ENCODE results near the gene CNR2.

CNR2 gene

DNA sequence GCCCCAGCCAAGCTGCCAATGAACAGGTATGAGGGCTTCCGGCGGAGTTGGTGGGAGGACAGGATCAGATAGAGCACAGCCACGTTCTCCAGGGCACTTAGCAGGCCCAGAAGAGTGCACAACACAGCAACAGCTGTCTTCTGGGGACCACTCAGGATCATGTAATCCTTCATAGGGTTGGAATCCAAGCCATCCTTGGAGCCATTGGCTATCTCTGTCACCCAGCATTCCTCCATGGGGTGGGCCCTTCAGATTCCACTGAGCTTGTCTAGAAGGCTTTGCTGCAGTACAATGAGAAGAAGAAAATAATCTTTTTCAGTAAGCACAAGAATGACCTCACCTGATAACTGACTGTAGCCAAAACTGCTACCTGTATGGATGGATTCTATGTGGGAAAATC, 37.8 kb downstream of the CNR2 start:
- TF ChIP-seq, protein P1, sequence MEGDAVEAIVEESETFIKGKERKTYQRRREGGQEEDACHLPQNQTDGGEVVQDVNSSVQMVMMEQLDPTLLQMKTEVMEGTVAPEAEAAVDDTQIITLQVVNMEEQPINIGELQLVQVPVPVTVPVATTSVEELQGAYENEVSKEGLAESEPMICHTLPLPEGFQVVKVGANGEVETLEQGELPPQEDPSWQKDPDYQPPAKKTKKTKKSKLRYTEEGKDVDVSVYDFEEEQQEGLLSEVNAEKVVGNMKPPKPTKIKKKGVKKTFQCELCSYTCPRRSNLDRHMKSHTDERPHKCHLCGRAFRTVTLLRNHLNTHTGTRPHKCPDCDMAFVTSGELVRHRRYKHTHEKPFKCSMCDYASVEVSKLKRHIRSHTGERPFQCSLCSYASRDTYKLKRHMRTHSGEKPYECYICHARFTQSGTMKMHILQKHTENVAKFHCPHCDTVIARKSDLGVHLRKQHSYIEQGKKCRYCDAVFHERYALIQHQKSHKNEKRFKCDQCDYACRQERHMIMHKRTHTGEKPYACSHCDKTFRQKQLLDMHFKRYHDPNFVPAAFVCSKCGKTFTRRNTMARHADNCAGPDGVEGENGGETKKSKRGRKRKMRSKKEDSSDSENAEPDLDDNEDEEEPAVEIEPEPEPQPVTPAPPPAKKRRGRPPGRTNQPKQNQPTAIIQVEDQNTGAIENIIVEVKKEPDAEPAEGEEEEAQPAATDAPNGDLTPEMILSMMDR (conservative IDR thresholded peaks at IDR 0.05) = no peak
- no peak for TF ChIP-seq ZFX (IDR thresholded peaks at IDR 0.05)
- no peak overlapping the region for H3K27ac ChIP-seq

DNA sequence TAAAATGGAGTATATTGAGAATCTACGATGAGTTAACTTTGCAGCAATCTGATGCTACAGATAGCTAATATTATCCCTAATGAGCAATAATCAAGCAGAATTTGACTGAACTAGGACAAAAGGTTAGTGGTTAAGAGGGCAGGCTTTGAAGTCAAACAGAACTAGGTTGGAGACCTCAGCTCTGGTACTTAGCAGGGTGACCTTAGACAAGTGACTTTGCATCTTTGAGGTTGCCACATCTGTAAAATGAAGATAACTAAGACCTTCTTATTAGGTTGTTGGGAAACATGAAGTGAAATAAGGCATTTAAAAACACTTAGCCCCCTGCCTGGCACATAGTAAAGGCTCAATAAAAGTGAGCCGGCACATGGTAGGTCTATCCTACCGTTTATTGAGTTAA, 40.7 kb downstream of the CNR2 start:
- TF ChIP-seq, protein P1 (conservative IDR thresholded peaks at IDR 0.05) = no peak
- no peak for TF ChIP-seq ZFX (IDR thresholded peaks at IDR 0.05)
- H3K27ac ChIP-seq = no peak overlapping the region

DNA sequence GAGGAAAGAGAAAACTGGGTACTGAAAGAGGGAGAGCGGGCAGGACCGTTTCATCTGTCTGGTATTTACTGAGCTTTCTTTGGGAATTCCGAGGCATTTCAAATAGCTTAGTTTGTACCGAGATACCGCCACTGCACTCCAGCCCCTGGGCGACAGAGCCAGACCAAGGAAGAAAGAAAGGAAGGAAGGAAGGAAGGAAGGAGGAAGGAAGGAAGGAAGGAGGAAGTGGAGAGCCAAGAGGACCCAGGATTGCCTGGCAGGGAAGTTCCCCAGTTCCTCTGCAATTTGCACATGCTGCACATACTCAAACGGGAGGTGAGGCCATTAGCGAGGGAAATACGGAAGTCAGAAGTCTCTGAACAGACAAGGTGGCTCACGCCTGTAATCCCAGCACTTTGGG, 44.1 kb downstream of the CNR2 start:
- no peak overlapping the region for H3K27ac ChIP-seq
- TF ChIP-seq, protein P1 (conservative IDR thresholded peaks at IDR 0.05) = no peak
- no peak for TF ChIP-seq ZFX (IDR thresholded peaks at IDR 0.05)

DNA sequence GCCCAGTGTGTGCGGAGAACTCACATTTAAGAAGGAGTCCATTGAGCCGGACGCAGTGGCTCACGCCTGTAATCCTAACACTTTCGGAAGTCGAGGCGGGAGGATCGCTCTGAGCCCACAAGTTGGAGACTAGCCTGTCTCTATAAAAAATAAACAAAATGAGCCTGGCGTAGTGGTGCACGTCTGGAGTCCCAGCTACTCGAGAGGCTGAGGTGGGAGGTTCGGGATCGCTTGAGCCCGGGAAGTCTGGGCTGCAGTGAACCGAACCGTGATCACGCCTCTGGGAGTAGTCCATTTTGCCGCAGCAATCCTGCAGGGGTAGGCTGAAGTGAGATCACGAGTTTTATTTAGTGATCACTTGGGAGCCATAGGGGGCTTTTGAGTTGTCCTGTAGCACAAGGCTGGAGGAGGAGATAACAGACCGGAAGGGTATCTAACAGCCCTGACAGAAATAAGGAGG, 44.6 kb downstream of the CNR2 start:
- TF ChIP-seq, protein P1 (conservative IDR thresholded peaks at IDR 0.05) = peak; percentile 61
- no peak for TF ChIP-seq ZFX (IDR thresholded peaks at IDR 0.05)
- H3K27ac ChIP-seq = peak overlapping the region; percentile 69

DNA sequence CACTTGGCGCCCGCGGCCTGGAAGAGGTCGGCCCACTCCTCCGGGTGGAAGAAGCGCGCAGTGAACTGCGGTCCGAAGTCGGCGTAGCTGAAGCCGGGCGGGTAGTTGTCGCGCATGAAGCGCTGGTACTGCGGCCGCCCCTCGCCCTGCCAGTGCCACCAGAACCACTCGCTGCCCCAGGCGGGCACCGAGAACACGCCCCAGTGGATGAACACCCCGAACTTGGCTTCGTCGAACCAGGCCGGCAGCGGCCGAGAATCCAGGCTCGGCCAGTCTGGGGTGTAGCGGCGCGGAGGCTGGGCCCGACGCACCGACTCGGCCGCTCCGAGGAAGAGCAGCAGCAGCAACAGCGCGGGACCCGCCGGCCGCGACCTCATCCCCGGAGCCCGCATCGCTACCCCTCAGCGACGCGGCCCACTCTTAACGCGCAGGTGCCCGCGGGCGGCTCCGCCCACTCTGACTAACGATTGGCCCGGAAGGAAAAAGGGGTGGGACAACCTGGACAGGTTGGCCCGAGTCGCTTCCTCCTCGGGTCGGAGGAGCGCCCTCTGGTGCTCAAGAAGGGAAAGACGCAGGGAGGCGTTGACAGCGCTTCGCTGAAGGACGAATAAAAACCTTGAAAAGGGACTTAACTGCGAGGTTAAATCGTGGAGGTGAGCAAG, 45.1 kb downstream of the CNR2 start, which contains the start of gene FUCA1:
Gene FUCA1, minus strand, starts transcription at position 396 of the 662 bp plus-strand sequence. Its CDS starts 4 bp downstream, at position 392.
- TF ChIP-seq, protein P1 (conservative IDR thresholded peaks at IDR 0.05) = peak; percentile 87
- peak; percentile 45; the same call in 1 of the 2 replicates for TF ChIP-seq ZFX (IDR thresholded peaks at IDR 0.05)

DNA sequence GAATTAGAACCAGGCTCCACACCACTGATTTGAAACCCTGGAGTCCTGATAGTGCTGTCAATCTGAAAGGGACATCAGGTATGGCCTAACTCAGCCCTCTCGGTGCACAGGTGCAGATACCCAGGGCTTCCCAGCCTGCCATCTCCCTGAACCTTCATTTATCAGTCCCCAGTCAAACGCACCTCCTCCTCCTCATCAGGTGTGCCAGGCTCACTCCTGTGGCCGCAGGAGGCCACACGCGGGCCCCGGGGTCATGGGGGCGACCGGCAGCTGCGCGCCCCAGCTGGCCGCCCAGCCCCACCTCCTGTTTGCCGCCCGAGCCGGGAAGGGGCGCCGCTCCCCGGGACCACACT, 45.6 kb downstream of the CNR2 start:
- TF ChIP-seq ZFX (IDR thresholded peaks at IDR 0.05) = no peak
- TF ChIP-seq, protein P1 (conservative IDR thresholded peaks at IDR 0.05) = no peak

More for the DNA sequence above, 45.1 kb downstream of the CNR2 start, which contains the start of gene FUCA1:
- H3K27ac ChIP-seq = peak within 1 kb of the TSS; percentile 69

DNA sequence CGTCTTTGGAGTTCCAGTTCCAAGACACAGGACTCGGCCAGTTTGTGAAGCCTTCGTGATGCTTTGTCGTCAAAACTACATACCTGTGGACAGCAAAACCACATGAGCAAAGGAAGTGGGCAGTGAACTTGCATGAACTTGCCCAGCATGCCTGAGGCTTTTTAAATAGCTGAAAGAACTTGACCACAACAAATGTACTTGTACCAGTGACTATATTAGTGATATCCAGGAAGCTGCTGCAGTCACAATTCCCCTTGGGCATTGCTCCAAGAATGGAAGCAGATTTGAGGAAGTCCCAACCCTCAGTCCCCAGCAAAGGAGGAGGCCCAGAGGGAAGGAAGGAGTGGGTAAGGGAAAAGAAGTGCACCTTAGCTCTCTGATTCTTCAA, 47.6 kb downstream of the CNR2 start:
- H3K27ac ChIP-seq = no peak overlapping the region
- no peak for TF ChIP-seq ZFX (IDR thresholded peaks at IDR 0.05)
- TF ChIP-seq, protein P1 (conservative IDR thresholded peaks at IDR 0.05) = no peak

More for the DNA sequence above, 45.6 kb downstream of the CNR2 start:
- peak overlapping the region; percentile 69 for H3K27ac ChIP-seq

All from C4-2B (cell line).